Measurements from ENCODE around the gene PCBD2.

- TF ChIP-seq CTCF (IDR thresholded peaks at IDR 0.05), result no peak
- no peak for TF ChIP-seq EZH2 (IDR thresholded peaks at IDR 0.05; ENCODE audit: borderline replicate concordance, insufficient read depth, low read depth, low read length, poor library complexity, severe bottlenecking)
Observed at GRCh38 chr5:134891473-134891872, 13.5 kb upstream of the PCBD2 start.

All from B cell (primary cell).